HCT116 (cell line): ENCODE data around the gene ABLIM1. TPM values are rescaled to one million over a fixed set of nuclear protein-coding genes. Genes with fewer than 3 reads are reported as not detected.

Source experiments
- ATAC-seq: fragments of 200-7000 bp; cut with Tn5 transposase; 2 replicates; pipeline ENCODE4 v1.9.1; 2020; ENCODE audit warnings: mild to moderate bottlenecking, moderate library complexity
- BruUV-seq: library from RNA; stranded (reverse); fragments of 400-500 nt; replicated peaks from 2 replicates; lab custom pipeline; 2021; lab: Mats Ljungman, UMichigan
- CTCF ChIA-PET: fragments of 300-600 bp; sonication (Branson Sonifier 250); formaldehyde crosslinking; loops from one replicate; lab custom pipeline; 2021; ENCODE audit warnings: antibody characterized with exemption; lab: Charles Lee
- POLR2A ChIA-PET: fragments of 300-600, 350-600 bp; sonication (Branson Sonifier 250); formaldehyde crosslinking; loops from one replicate; lab custom pipeline; 2021; ENCODE audit warnings: antibody characterized with exemption; lab: Charles Lee
- RAD21 ChIA-PET, 2 experiments: fragments of 300-600 bp; sonication (Branson Sonifier 250); formaldehyde crosslinking; loops; one replicate each; lab custom pipeline; 2023; ENCODE audit warnings: low total read pairs in 2 of 2; ENCODE audit not compliant: uncharacterized antibody in 2 of 2, unreplicated experiment in 2 of 2, low non-redundant PET in 1 of 2; lab: Charles Lee
- DNase-seq: peaks from one replicate; pipeline ENCODE4 v3.0.0-alpha.2; 2010; ENCODE audit warnings: low read depth, low spot score
- H2AFZ ChIP-seq: fragments of 200-600 bp; shearing (Covaris generic), sonication (generic); 2 replicates; pipeline ENCODE4 v1.6.1; 2017; ENCODE audit warnings: low read depth, mixed run types, mixed read lengths, antibody characterized with exemption, low read length; ENCODE audit not compliant: poor library complexity, severe bottlenecking
- H3K27ac ChIP-seq: 2 replicates; pipeline ENCODE4 v1.5.1; 2012; ENCODE audit warnings: low read depth, low read length
- H3K27me3 ChIP-seq: fragments of 200-600 bp; sonication (generic); 2 replicates; pipeline ENCODE4 v1.6.1; 2016; ENCODE audit warnings: mixed run types, low read length, mixed read lengths; ENCODE audit not compliant: insufficient read depth
- H3K36me3 ChIP-seq, 2 experiments: fragments of 200-500 bp in 1 of 2; fragments of 200-600 bp in 1 of 2; sonication (Bioruptor generic) in 1 of 2; sonication (generic) in 1 of 2; 2 replicates each; pipeline versions ENCODE4 v1.5.1 to v1.6.1; 2014 to 2016; ENCODE audit warnings: low read length in 2 of 2, inconsistent platforms in 1 of 2, mixed read lengths in 1 of 2, mixed run types in 1 of 2; ENCODE audit not compliant: insufficient read depth in 2 of 2, control insufficient read depth in 1 of 2
- H3K4me1 ChIP-seq, 2 experiments: fragments of 200-600 bp in 1 of 2; sonication (generic) in 1 of 2; 2 replicates each; pipeline versions ENCODE4 v1.5.1 to v1.6.1; 2012 to 2017; ENCODE audit warnings: low read length in 2 of 2, inconsistent platforms in 1 of 2, mild to moderate bottlenecking in 1 of 2, mixed read lengths in 1 of 2, mixed run types in 1 of 2, moderate library complexity in 1 of 2; ENCODE audit not compliant: insufficient read depth in 2 of 2, control insufficient read depth in 1 of 2
- H3K4me2 ChIP-seq: fragments of 200-600 bp; sonication (generic); 2 replicates; pipeline ENCODE4 v1.6.1; 2017; ENCODE audit warnings: mixed run types, low read length, mixed read lengths
- H3K4me3 ChIP-seq, 2 experiments: fragments of 200-600 bp in 1 of 2; sonication (generic) in 1 of 2; replicated peaks in 1 of 2; 2 replicates each; pipeline ENCODE4 v1.5.1; 2011 to 2016; ENCODE audit warnings: low read length in 2 of 2, control low read depth in 1 of 2, low read depth in 1 of 2, mild to moderate bottlenecking in 1 of 2, mixed read lengths in 1 of 2, mixed run types in 1 of 2
- H3K79me2 ChIP-seq: fragments of 200-600 bp; sonication (generic); 2 replicates; pipeline ENCODE4 v1.6.1; 2017; ENCODE audit warnings: mild to moderate bottlenecking, mixed run types, low read length, moderate library complexity, mixed read lengths; ENCODE audit not compliant: insufficient read depth
- H3K9ac ChIP-seq: fragments of 200-600 bp; sonication (generic); 2 replicates; pipeline ENCODE4 v1.6.1; 2016; ENCODE audit warnings: low read length, mixed read lengths
- H3K9me2 ChIP-seq: fragments of 200-600 bp; sonication (generic), shearing (Covaris generic); 2 replicates; pipeline ENCODE4 v1.6.1; 2017; ENCODE audit warnings: mixed run types, mild to moderate bottlenecking, moderate library complexity; ENCODE audit not compliant: insufficient read depth
- H3K9me3 ChIP-seq, 2 experiments: fragments of 200-500 bp in 1 of 2; fragments of 200-600 bp in 1 of 2; sonication (Bioruptor generic) in 1 of 2; sonication (generic) in 1 of 2; 2 replicates each; pipeline ENCODE4 v1.6.1; 2014 to 2017; ENCODE audit warnings: low read length in 2 of 2, mixed read lengths in 2 of 2, inconsistent platforms in 1 of 2, low read depth in 1 of 2, mild to moderate bottlenecking in 1 of 2, mixed run types in 1 of 2, moderate library complexity in 1 of 2; ENCODE audit not compliant: control insufficient read depth in 1 of 2, insufficient read depth in 1 of 2
- H4K20me1 ChIP-seq: fragments of 200-600 bp; sonication (generic), shearing (Covaris generic); 2 replicates; pipeline ENCODE4 v1.6.1; 2017; ENCODE audit warnings: mixed run types, mild to moderate bottlenecking, moderate library complexity; ENCODE audit not compliant: insufficient read depth
- CBX3 ChIP-seq: IDR thresholded peaks from 2 replicates; pipeline ENCODE4 v1.6.1; 2012; ENCODE audit warnings: low read depth
- CEBPB ChIP-seq: IDR thresholded peaks from 2 replicates; pipeline ENCODE4 v1.6.1; 2012; ENCODE audit warnings: low read depth
- CTCF ChIP-seq, 3 experiments: fragments of 200-600 bp in 1 of 3; sonication (generic) in 1 of 3; IDR thresholded peaks in 2 of 3; conservative IDR thresholded peaks in 1 of 3; 2 replicates each; pipeline ENCODE4 v1.5.1; 2012 to 2017; ENCODE audit warnings: low read depth in 2 of 3, low read length in 2 of 3, antibody characterized with exemption in 1 of 3, borderline replicate concordance in 1 of 3, control low read depth in 1 of 3, mild to moderate bottlenecking in 1 of 3, mixed read lengths in 1 of 3, mixed run types in 1 of 3, moderate library complexity in 1 of 3; ENCODE audit not compliant: insufficient read depth in 1 of 3
- EGR1 ChIP-seq: IDR thresholded peaks from 2 replicates; pipeline ENCODE4 v1.6.1; 2012; ENCODE audit warnings: low read depth
- ELF1 ChIP-seq: IDR thresholded peaks from 2 replicates; pipeline ENCODE4 v1.6.1; 2012; ENCODE audit warnings: low read depth, borderline replicate concordance
- EZH2phosphoT487 ChIP-seq: fragments of 200-600 bp; IDR thresholded peaks from 2 replicates; pipeline ENCODE4 v1.6.1; 2018; ENCODE audit warnings: antibody characterized with exemption, borderline replicate concordance
- FOSL1 ChIP-seq: IDR thresholded peaks from 2 replicates; pipeline ENCODE4 v1.6.1; 2012; ENCODE audit warnings: low read depth
- JUND ChIP-seq: IDR thresholded peaks from 2 replicates; pipeline ENCODE4 v1.6.1; 2012
- POLR2A ChIP-seq: IDR thresholded peaks from 2 replicates; pipeline ENCODE4 v1.7.0; 2011; ENCODE audit warnings: borderline replicate concordance; ENCODE audit not compliant: insufficient read depth, insufficient read length; ENCODE audit errors: extremely low read depth
- POLR2AphosphoS5 ChIP-seq: IDR thresholded peaks from 2 replicates; pipeline ENCODE4 v1.6.1; 2011; ENCODE audit warnings: mild to moderate bottlenecking, low read depth, low read length, moderate library complexity
- RAD21 ChIP-seq: IDR thresholded peaks from 2 replicates; pipeline ENCODE4 v1.6.1; 2012; ENCODE audit warnings: low read depth, mild to moderate bottlenecking
- SIN3A ChIP-seq: IDR thresholded peaks from 2 replicates; pipeline ENCODE4 v1.6.1; 2012; ENCODE audit warnings: low read depth
- SP1 ChIP-seq: IDR thresholded peaks from 2 replicates; pipeline ENCODE4 v1.6.1; 2012; ENCODE audit warnings: low read depth
- SRF ChIP-seq: IDR thresholded peaks from 2 replicates; pipeline ENCODE4 v1.6.1; 2012; ENCODE audit warnings: low read depth
- YY1 ChIP-seq: IDR thresholded peaks from 2 replicates; pipeline ENCODE4 v1.6.1; 2011; ENCODE audit warnings: low read length, low read depth, moderate library complexity, mild to moderate bottlenecking; ENCODE audit not compliant: insufficient replicate concordance; ENCODE audit errors: extremely low read depth
- ZBTB33 ChIP-seq: IDR thresholded peaks from 2 replicates; pipeline ENCODE4 v1.6.1; 2011; ENCODE audit warnings: mild to moderate bottlenecking, low read length, moderate library complexity; ENCODE audit not compliant: insufficient replicate concordance; ENCODE audit errors: extremely low read depth
- ZFX ChIP-seq: fragments of 450-650 bp; IDR thresholded peaks from 2 replicates; pipeline ENCODE4 v1.6.1; 2017
- ZNF274 ChIP-seq: fragments of 200-500 bp; sonication (Bioruptor generic); IDR thresholded peaks from 2 replicates; pipeline ENCODE4 v1.6.1; 2014; ENCODE audit warnings: mild to moderate bottlenecking, low read depth, low read length, inconsistent platforms
- intact Hi-C: fragments of 100-400 bp; cut with micrococcal nuclease; formaldehyde crosslinking; loops from 2 replicates; pipeline ENCODE4 v1.10.0; 2022
- total RNA-seq: library from RNA; stranded (reverse); gene quantifications from one replicate; pipeline ENCODE4 v1.2.1, GENCODE V29; 2021; ENCODE audit not compliant: unreplicated experiment
- TF ChIP-seq, protein P1 (sequence below): IDR thresholded peaks from 2 replicates; pipeline ENCODE4 v1.6.1; 2012
- TF ChIP-seq, protein P2 (sequence below): IDR thresholded peaks from 2 replicates; pipeline ENCODE4 v1.6.1; 2012

The ABLIM1 gene
- total RNA-seq, 1 experiment from 2014 or later, result 96.2 TPM

GRCh38 chr10:114674346-114674745, 16.3 kb upstream of the ABLIM1 start:
- Histone ChIP-seq H3K4me3 (no peak overlapping the region), H3K9me2 (no peaks in the 10 kb centered on the region), H3K9me3 (no peaks in the 10 kb centered on the region), H3K79me2 (no peaks in the 10 kb centered on the region), H2AFZ (no peak overlapping the region), H3K4me1 (peaks cover 4 to 10% of the 10 kb centered on the region in 2 experiments; a peak in 3 of 4 replicates), H3K36me3 (no peaks in the 10 kb centered on the region), H3K9ac (no peak overlapping the region), H3K27me3 (no peaks in the 10 kb centered on the region), H3K27ac (no peak overlapping the region), H4K20me1 (no peaks in the 10 kb centered on the region), H3K4me2 (no peak overlapping the region)
- DNase-seq, result no peak
- ChIA-PET CTCF (no interaction called here), POLR2A (no interaction called here), RAD21 (no interaction called here)
- ATAC-seq, result no peak
- TF ChIP-seq CTCF (IDR thresholded peaks at IDR 0.05 in 2 of 3, conservative IDR thresholded peaks at IDR 0.05 in 1 of 3; ENCODE audit: borderline replicate concordance in 1 of 3, insufficient read depth in 1 of 3, low read depth in 2 of 3, low read length in 2 of 3), result no peak
- no peak for TF ChIP-seq CBX3
- no peak for TF ChIP-seq EZH2phosphoT487
- no peak for TF ChIP-seq ELF1
- no peak for TF ChIP-seq POLR2AphosphoS5
- TF ChIP-seq JUND, result no peak
- TF ChIP-seq SIN3A, result no peak
- TF ChIP-seq POLR2A, result no peak
- TF ChIP-seq FOSL1, result no peak
- no peak for TF ChIP-seq SP1
- TF ChIP-seq ZFX, result no peak
- no peak for TF ChIP-seq EGR1
- TF ChIP-seq, protein P1, sequence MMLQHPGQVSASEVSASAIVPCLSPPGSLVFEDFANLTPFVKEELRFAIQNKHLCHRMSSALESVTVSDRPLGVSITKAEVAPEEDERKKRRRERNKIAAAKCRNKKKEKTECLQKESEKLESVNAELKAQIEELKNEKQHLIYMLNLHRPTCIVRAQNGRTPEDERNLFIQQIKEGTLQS, result no peak
- no peak for TF ChIP-seq CEBPB
- TF ChIP-seq ZBTB33, result no peak
- no peak for TF ChIP-seq YY1
- no peak for TF ChIP-seq SRF
- no peak for TF ChIP-seq ZNF274
- TF ChIP-seq RAD21, result no peak
- TF ChIP-seq, protein P2, sequence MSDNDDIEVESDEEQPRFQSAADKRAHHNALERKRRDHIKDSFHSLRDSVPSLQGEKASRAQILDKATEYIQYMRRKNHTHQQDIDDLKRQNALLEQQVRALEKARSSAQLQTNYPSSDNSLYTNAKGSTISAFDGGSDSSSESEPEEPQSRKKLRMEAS, result no peak
- no TSS peak for BruUV-seq
- intact Hi-C loops, result no loop called here
